ENCODE measurements around the gene NCBP1. TPM values are rescaled to one million over a fixed set of nuclear protein-coding genes. Genes with fewer than 3 reads are reported as not detected.

The NCBP1 gene
- total RNA-seq, 1 donor from 2014 or later, result 38.4 TPM

DNA sequence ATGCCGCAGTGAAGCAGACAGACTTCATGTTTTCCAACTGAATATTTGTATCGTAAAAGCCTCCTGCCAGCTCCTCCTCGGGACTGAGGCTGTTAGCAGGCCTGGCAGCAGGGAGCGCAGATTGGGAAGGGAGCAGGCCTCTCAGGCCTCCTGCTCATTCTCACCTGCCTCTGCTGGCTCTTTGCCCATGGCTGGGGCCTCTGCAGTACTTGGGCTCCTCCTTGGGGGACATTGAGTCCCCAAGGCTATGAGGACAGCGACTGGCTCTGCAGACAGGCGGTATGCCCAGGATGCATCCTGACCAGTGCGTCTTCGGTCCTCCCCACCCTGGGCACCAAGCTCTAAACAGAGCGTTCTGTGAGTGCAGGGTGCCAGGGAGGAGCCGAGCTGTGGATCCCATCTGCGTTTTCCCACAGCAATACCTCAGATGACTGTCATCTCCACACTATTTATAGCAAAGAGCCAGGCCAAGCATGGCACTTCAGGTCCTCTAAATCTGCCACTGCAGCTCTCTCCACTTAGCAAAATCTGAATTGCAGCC is 39.2 kb upstream of the NCBP1 start:
- Mint-ChIP-seq H3K36me3 (no peaks in the 10 kb centered on the region), H3K27me3 (ENCODE audit: low read depth) (peaks cover 6% of the 10 kb centered on the region), H3K27ac (no peak overlapping the region), H3K4me1 (peaks cover 4% of the 10 kb centered on the region), H3K9me3 (no peaks in the 10 kb centered on the region), H3K4me3 (no peak overlapping the region)
- TF ChIP-seq, protein P1, sequence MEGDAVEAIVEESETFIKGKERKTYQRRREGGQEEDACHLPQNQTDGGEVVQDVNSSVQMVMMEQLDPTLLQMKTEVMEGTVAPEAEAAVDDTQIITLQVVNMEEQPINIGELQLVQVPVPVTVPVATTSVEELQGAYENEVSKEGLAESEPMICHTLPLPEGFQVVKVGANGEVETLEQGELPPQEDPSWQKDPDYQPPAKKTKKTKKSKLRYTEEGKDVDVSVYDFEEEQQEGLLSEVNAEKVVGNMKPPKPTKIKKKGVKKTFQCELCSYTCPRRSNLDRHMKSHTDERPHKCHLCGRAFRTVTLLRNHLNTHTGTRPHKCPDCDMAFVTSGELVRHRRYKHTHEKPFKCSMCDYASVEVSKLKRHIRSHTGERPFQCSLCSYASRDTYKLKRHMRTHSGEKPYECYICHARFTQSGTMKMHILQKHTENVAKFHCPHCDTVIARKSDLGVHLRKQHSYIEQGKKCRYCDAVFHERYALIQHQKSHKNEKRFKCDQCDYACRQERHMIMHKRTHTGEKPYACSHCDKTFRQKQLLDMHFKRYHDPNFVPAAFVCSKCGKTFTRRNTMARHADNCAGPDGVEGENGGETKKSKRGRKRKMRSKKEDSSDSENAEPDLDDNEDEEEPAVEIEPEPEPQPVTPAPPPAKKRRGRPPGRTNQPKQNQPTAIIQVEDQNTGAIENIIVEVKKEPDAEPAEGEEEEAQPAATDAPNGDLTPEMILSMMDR (IDR thresholded peaks at IDR 0.05; ENCODE audit: unreplicated experiment), result no peak
- no peak for DNase-seq (ENCODE audit: low spot score in 2 of 2, unreplicated experiment in 2 of 2)

DNA sequence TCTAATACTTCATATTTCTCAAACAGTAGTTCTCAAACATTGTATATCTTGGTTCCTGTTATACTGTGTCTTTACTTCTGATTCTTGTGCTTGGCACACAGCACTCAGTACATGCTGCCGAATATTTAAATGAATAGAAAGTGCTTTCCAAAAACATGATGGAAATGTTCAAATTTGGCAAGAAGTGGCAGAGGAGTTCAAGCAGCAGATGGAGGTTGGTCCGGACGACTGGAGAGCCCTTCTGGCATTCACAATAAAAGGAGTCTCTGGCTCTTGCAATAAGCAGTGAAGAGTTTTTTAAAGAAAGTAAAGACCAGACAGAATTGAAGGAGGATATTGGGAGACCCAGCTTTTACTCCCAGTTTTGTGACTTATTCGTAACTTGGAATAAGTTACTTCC is 36.7 kb upstream of the NCBP1 start:
- no peak for DNase-seq (ENCODE audit: low spot score in 2 of 2, unreplicated experiment in 2 of 2)
- Mint-ChIP-seq H3K36me3 (peaks cover 7% of the 10 kb centered on the region), H3K27me3 (ENCODE audit: low read depth) (peaks cover 5% of the 10 kb centered on the region), H3K9me3 (no peaks in the 10 kb centered on the region), H3K4me3 (no peak overlapping the region), H3K27ac (no peak overlapping the region), H3K4me1 (peaks cover 4% of the 10 kb centered on the region)
- TF ChIP-seq, protein P1 (IDR thresholded peaks at IDR 0.05; ENCODE audit: unreplicated experiment), result no peak

DNA sequence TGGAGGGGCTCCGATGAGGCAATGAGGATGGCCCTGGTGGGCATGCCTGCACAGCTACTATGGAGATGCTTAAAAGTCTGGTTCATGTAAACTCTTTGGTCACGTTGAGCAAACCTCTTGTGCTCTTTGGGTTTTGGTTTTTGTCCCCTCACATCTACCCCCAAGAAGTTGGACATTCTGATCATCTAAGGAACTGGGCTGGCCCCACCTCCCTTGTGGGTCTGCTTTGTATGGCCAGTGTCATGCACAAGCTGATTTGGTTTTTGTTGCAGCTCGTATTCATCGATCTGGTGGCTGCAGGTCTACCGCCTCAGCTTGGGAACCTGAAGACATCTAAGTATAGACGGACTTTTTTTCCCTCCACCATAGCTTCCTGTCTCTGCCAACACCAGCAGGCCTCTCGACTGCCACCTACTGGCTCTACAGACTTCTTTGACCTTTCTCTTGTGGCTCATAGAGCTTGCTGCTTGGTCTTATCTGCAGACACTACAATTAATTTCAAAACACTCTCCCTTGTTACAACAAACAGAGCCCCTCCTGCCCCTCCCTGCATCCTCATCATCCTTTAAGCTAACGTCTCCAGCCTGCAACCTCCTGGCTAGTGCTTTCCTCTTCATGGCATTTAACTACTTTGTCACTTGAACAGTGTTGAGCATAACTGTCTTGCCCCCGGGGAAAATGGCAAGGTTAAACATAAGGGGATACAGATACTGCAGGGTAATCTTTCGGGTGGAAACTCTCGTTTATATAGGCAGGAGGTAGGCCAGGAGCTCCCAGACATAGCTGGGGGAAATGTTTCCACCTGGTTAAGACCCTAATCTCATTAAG is 34.9 kb upstream of the NCBP1 start:
- no peak overlapping the region for H3K27ac Mint-ChIP-seq
- peaks cover 19% of the 10 kb centered on the region for H3K36me3 Mint-ChIP-seq
- H3K4me3 Mint-ChIP-seq, result no peak overlapping the region
- peaks cover 2% of the 10 kb centered on the region for H3K4me1 Mint-ChIP-seq
- TF ChIP-seq, protein P1 (IDR thresholded peaks at IDR 0.05; ENCODE audit: unreplicated experiment), result peak; percentile 57
- DNase-seq (ENCODE audit: low spot score in 2 of 2, unreplicated experiment in 2 of 2), result peak; percentile 36 to 76
- no peaks in the 10 kb centered on the region for H3K9me3 Mint-ChIP-seq
- peaks cover 5% of the 10 kb centered on the region for H3K27me3 Mint-ChIP-seq (ENCODE audit: low read depth)

DNA sequence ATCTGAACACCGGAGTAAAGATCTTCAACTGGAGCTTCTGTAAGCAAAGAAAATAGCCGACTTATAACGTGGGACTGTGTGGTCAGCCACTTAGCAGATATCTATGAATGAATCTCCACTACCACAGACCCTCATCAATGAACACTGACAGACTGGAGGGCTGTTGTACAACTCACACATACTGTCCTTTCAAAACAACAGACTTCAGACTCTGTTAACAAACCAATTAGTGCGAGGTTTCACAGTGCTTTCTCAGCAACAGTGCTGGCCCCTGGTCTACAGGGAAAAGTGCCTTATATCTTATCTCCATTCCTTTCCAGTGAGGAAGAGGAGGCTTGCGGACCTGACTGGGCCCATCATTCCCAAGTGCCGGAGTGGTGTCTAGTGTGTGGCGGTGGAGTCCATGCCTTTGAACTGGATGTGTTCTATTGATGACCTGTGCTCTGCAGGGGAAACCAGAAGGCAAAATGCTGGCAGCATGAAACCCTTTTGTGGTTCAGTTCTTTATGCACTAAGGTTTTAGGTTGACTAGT is 34.2 kb upstream of the NCBP1 start:
- no peak overlapping the region for H3K27ac Mint-ChIP-seq
- TF ChIP-seq, protein P1 (IDR thresholded peaks at IDR 0.05; ENCODE audit: unreplicated experiment), result no peak
- no peak for DNase-seq (ENCODE audit: low spot score in 2 of 2, unreplicated experiment in 2 of 2)
- peaks cover 2% of the 10 kb centered on the region for H3K4me1 Mint-ChIP-seq
- H3K9me3 Mint-ChIP-seq, result no peaks in the 10 kb centered on the region
- peaks cover 5% of the 10 kb centered on the region for H3K27me3 Mint-ChIP-seq (ENCODE audit: low read depth)
- peaks cover 19% of the 10 kb centered on the region for H3K36me3 Mint-ChIP-seq
- no peak overlapping the region for H3K4me3 Mint-ChIP-seq

DNA sequence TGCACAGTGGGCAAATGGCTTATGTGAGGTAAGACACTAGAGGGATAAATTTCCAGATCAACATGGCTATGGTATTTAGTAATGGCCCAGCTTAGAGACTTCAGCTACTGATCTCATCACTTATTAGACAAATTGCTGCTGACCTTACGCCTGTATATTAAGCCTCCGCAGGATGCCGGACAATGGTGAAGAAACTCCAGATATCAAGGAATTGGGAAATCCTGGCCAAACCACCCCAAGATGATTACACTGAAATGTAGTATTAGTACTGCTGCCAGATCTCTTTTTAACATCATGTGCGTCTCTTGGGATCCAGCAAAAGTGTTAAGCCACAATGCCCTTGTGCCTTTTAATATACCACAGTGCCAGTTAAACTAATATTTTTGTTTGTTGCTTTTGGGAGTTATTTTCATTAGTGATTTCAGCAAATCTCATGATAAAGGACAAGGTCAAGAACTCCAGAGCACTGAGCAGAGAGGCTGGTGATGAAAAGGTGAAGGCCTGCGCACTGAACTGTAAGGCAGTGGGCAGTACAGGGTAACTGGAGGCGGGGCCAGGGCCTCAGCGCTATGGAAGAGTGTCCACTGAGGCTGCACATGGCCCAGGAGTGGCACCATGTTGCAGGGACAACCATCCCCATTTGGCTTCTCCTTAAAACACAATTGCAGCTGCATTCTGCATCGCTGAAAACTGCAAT is 32.9 kb upstream of the NCBP1 start:
- no peaks in the 10 kb centered on the region for H3K9me3 Mint-ChIP-seq

More for the DNA sequence above, 32.9 kb upstream of the NCBP1 start:
- Mint-ChIP-seq H3K4me1 (peaks cover 2% of the 10 kb centered on the region), H3K27me3 (ENCODE audit: low read depth) (peaks cover 5% of the 10 kb centered on the region), H3K36me3 (peaks cover 24% of the 10 kb centered on the region), H3K4me3 (no peak overlapping the region), H3K27ac (no peak overlapping the region)
- TF ChIP-seq, protein P1 (IDR thresholded peaks at IDR 0.05; ENCODE audit: unreplicated experiment), result no peak
- no peak for DNase-seq (ENCODE audit: low spot score in 2 of 2, unreplicated experiment in 2 of 2)
